NCI-H1417 treated with DMSO at 0.1 percent for 48 hours (cell line): ENCODE results near the gene JOSD2.

Experiments
- DNase-seq: peaks from one replicate; lab custom pipeline; 2025; lab: John Stamatoyannopoulos, UW

The JOSD2 gene

DNA sequence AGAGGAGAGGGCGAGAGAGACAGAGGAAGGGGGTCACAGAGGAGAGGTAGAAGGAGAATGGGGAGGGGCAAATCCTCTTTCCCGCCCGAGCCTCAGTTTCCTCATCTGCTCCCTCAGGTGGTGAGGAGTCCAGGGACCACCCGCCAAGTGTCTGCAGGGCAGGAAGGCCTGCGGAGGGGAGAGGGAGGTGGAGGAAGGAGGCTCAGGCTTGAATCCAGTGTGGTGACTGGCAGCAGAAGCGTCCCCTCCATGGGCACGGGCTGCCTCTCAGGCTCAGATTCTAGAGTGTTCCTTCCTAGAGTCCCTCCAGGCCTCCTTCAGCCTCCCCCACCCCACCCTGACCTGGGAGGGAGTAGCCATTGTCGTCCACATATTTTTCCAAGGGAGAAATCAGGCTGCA lies 17.8 kb downstream of the JOSD2 start:
- no peak for DNase-seq

- DNase-seq: no peak
Observed at GRCh38 chr19:50492303-50493052, 18.5 kb downstream of the JOSD2 start.

DNA sequence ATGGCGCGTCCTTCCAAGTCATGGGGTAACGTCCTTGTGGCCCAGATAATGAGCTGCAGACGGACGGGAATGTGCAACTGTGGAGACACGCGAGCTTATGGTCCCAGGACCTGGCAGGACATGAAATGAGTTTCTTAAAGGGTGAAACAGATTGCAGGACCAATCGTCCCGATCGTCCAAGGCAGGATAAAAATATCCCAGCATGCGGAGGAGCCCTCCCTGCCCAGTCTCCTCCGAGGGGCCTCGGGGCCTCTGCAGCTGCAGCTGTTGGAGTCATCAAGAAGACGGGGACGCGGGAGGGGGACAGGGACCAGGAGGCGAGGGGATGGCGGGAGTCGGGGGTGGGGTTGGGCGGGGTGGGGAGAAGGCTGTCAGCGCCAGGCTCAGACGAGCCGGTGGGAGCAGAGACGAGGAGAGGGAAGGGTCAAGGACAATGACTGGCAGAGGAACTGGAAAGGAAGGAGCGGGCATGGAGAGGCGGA lies 20.0 kb downstream of the JOSD2 start:
- DNase-seq: no peak

GRCh38 chr19:50490411-50490811 lies 20.6 kb downstream of the JOSD2 start:
- DNase-seq: no peak

- DNase-seq: no peak
Observed at GRCh38 chr19:50489461-50490011, 21.5 kb downstream of the JOSD2 start.

GRCh38 chr19:50488389-50489194 lies 22.4 kb downstream of the JOSD2 start:
- DNase-seq: no peak

DNA sequence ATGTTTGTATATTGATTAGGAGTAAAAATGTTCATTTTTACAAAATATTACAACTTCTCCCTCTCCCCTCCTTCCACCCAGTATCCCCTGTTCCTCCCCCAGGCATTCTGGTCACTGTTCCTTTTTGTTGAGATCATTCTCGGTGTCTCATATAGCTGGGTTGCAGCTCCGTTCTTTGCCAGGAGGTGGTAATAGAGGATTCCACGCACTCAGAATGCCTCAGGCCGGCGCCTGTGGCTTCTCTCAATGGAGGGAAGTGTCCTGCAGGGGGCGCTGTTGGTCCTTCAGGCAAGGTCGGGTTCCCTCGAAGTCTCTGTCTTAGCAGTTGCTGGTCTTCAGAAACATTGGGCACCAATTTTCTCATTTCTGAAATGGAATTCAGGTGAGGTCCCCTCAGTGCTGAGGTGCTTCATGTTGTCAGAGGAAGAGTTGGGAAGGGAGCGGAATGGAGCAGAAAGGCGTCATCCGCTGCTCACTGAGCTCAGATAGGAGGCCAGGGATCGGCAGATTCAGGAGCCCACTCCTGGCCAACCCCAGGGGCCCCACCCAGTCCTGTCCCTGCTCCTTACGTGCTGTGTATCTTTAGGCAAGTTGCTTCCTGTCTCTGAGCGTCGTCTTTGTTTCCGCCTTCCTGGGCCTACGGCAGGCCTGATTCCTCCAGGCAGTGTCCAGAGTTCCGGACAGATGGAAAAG lies 24.0 kb downstream of the JOSD2 start:
- no peak for DNase-seq

GRCh38 chr19:50485284-50485955 lies 25.6 kb downstream of the JOSD2 start:
- no peak for DNase-seq

DNA sequence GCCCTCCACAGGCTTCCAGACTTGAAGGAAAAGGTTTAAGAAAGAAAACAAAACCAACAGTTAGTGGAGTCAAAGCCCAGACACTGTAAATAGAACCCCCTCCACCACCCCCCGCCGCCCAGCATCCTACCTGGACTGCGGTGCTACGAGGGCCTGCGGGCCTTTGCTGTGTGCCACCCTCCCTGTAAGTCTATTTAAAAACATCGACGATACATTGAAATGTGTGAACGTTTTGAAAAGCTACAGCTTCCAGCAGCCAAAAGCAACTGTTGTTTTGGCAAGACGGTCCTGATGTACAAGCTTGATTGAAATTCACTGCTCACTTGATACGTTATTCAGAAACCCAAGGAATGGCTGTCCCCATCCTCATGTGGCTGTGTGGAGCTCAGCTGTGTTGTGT lies 28.1 kb downstream of the JOSD2 start:
- DNase-seq: no peak

GRCh38 chr19:50482271-50482855 lies 28.6 kb downstream of the JOSD2 start:
- DNase-seq: no peak

GRCh38 chr19:50481351-50482149 lies 29.4 kb downstream of the JOSD2 start:
- no peak for DNase-seq

GRCh38 chr19:50480281-50481111 lies 30.5 kb downstream of the JOSD2 start:
- no peak for DNase-seq

DNA sequence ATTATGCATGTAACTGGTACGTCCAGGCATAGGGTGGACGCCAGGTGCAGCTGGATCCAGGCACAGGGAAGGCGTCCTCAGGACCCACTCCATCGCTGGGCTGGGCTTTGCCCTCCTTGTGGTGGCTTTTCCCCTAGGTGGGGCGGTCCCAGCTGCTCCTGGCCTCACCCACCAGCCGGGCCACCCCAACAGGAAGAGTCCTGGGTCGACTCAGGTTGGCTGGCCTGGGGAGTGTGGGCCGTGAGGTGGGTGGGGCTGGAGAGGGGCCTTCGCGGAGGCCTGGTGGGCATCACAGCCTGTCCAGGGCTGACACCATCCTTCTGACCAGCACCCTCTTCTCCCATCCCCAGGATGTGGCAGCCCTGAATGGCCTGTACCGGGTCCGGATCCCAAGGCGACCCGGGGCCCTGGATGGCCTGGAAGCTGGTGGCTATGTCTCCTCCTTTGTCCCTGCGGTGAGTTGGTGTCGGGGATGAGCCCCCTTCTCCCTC lies 31.2 kb downstream of the JOSD2 start:
- DNase-seq: no peak

GRCh38 chr19:50478901-50479715 lies 31.9 kb downstream of the JOSD2 start:
- DNase-seq: no peak

- DNase-seq: no peak
Observed at GRCh38 chr19:50477751-50478515, 33.1 kb downstream of the JOSD2 start.

DNA sequence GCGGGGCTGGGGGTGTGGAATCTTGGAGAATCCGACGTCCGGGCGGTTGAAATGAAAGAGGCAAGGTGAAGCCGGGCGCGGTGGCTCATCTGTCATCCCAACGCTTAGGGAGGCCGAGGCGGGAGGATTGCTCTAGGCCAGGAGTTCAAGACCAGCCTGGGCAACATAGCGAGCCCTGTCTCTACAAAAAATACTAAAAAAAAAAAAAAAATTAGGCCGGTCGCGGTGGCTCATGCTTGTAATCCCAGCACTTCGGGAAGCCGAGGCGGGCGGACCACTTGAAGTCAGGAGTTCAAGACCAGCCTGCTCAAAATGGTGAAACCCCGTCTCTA lies 34.1 kb downstream of the JOSD2 start:
- no peak for DNase-seq

DNA sequence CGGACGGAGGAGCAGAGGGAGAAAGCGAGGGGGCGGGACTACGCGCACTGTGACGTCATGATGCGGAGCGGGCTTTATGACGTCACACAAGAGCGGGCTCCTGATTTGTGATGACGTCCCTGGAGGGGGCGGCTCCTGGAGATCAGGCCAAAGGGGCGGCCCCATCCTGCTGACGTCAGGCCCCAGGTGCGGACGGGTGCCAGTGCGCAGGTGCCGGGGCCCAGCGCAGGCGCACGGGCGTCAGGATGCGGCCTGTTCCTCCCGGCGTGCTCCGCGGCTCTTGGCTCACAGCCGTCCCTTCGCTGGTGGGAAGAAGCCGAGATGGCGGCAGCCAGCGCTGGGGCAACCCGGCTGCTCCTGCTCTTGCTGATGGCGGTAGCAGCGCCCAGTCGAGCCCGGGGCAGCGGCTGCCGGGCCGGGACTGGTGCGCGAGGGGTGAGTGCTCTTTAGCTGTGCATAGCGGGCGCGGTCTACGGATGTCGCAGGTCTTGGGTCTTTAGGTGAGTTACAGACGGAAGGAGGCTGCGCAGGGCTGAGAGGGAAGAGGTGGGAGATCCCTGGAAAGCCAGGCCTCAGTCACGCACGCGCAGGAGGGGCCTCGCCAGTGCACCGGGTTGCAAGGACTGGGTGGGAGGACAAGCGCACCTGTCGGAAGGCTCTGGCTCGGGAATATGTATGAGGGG lies 34.6 kb downstream of the JOSD2 start, which contains the start of the genes EMC10 and GARIN5A:
EMC10 (plus strand) TSS at position 284 of the 683 bp plus-strand sequence; CDS start at position 322, 38 bp downstream.
GARIN5A (minus strand) TSS at position 625 of the 683 bp plus-strand sequence; CDS start at position 165, 460 bp downstream.
- no peak for DNase-seq
